Colonic mucosa (tissue), 4 donors: ENCODE data around the gene ZSCAN1. TPM values are rescaled to one million over a fixed set of nuclear protein-coding genes. Genes with fewer than 3 reads are reported as not detected.

Source experiments
- DNase-seq: peaks from one replicate; pipeline ENCODE4 v3.0.0-alpha.2; 2020
- H3K27ac ChIP-seq: fragments of 200-600 bp; one replicate; pipeline ENCODE4 v1.8.0; 2021
- H3K27me3 ChIP-seq: fragments of 200-600 bp; one replicate; pipeline ENCODE4 v1.8.0; 2021
- H3K36me3 ChIP-seq: fragments of 200-600 bp; one replicate; pipeline ENCODE4 v1.8.0; 2021
- H3K4me1 ChIP-seq: fragments of 200-600 bp; one replicate; pipeline ENCODE4 v1.8.0; 2021; ENCODE audit warnings: mild to moderate bottlenecking
- H3K4me3 ChIP-seq: fragments of 200-600 bp; one replicate; pipeline ENCODE4 v1.8.0; 2021
- H3K9ac ChIP-seq, 2 donors: one replicate each; pipeline ENCODE4 v1.7.0; 2013; ENCODE audit warnings: control low read depth in 2 of 2, low read depth in 2 of 2, low read length in 2 of 2
- H3K9me3 ChIP-seq: fragments of 200-600 bp; one replicate; pipeline ENCODE4 v1.8.0; 2021
- CTCF ChIP-seq: fragments of 200-600 bp; IDR thresholded peaks from one replicate; pipeline ENCODE4 v1.8.0; 2022; ENCODE audit warnings: antibody characterized with exemption, mild to moderate bottlenecking
- intact Hi-C: fragments of 100-400 bp; cut with DNase I; formaldehyde crosslinking; loops from one replicate; pipeline ENCODE4 v1.14.1; 2022
- total RNA-seq, 2 donors: library from RNA; stranded (reverse); fragmentation: NEBNext Ultra II Directional in 1 of 2; extraction: Animal tissue kit (Norgen Biotek cat#: 25700) in 1 of 2; gene quantifications; one replicate each; pipeline ENCODE4 v1.2.1, GENCODE V29; 2021
- donor health status: healthy.
- donor health status: DM: no; HTN: no; CAD: no.
- donor health status: DM: no; HTN: no; CAD: no.

Gene ZSCAN1
- total RNA-seq, 2 donors from 2014 or later, result not detected

- Histone ChIP-seq H3K4me1 (no peaks in the 10 kb centered on the region), H3K36me3 (no peaks in the 10 kb centered on the region), H3K9ac (peak overlapping the region; percentile 74 to 81), H3K9me3 (no peaks in the 10 kb centered on the region), H3K27me3 (no peaks in the 10 kb centered on the region), H3K4me3 (peak overlapping the region; percentile 90), H3K27ac (peak overlapping the region; percentile 76)
- DNase-seq, result no peak
- intact Hi-C loops, result loop anchor here (2.0 kb wide), 1 partner anchor 54 kb away; no protein-coding TSS in a partner anchor
- TF ChIP-seq CTCF, result no peak
Observed at GRCh38 chr19:58098682-58098998, 64.8 kb downstream of the ZSCAN1 start.

Other genes starting within 250 kb of the ZSCAN1 start
- gene ZNF552, start 219.1 kb upstream of the ZSCAN1 start, total RNA-seq, result 10 to 100 TPM; 21.7 to 24.8 TPM
- 10 to 100 TPM; 12.5 to 22.3 TPM for gene ZNF587B, start 203.7 kb upstream of the ZSCAN1 start, total RNA-seq
- 10 to 100 TPM; 46.4 to 70.7 TPM for gene ZNF587, start 184.2 kb upstream of the ZSCAN1 start, total RNA-seq
- gene ZNF814, start 145.0 kb upstream of the ZSCAN1 start, total RNA-seq, result 10 to 100 TPM in 1 of 2 donors, 1 to 10 TPM in 1; 7.1 to 25.5 TPM
- 10 to 100 TPM in 1 of 2 donors, 1 to 10 TPM in 1; 9.6 to 17.5 TPM for gene ZNF417, start 117.4 kb upstream of the ZSCAN1 start, total RNA-seq
- 1 to 10 TPM; 1.1 to 5.3 TPM for gene ZNF418, start 98.6 kb upstream of the ZSCAN1 start, total RNA-seq
- gene ZNF256, start 86.3 kb upstream of the ZSCAN1 start, total RNA-seq, result 1 to 10 TPM; 3.0 to 3.5 TPM
- under 1 TPM; 0.27 to 0.86 TPM for gene C19orf18, start 59.5 kb upstream of the ZSCAN1 start, total RNA-seq
- gene ZNF606, start 31.2 kb upstream of the ZSCAN1 start, total RNA-seq, result 10 to 100 TPM in 1 of 2 donors, 1 to 10 TPM in 1; 8.7 to 12.2 TPM
- 1 to 10 TPM; 1.1 to 1.4 TPM for gene ZNF135, start 25.3 kb downstream of the ZSCAN1 start, total RNA-seq
- gene ZSCAN18, start 64.2 kb downstream of the ZSCAN1 start, total RNA-seq, result 10 to 100 TPM; 17.1 to 22.9 TPM
- gene ZNF329, start 116.8 kb downstream of the ZSCAN1 start, total RNA-seq, result 1 to 10 TPM; 3.9 to 5.9 TPM
- 10 to 100 TPM; 16.3 to 17.1 TPM for gene ZNF274, start 149.0 kb downstream of the ZSCAN1 start, total RNA-seq
- 10 to 100 TPM; 17.2 to 29.6 TPM for gene ZNF544, start 194.9 kb downstream of the ZSCAN1 start, total RNA-seq
- 1 to 10 TPM; 3.4 to 3.8 TPM for gene ZNF8, start 244.9 kb downstream of the ZSCAN1 start, total RNA-seq